GM18867 (cell line): ENCODE data around the gene NQO2.
"Not testable (repeated sequence)": the region's sequence is repeated elsewhere in the genome, so short reads cannot be mapped to it uniquely, and the experiment has no call there.

Experiments
- ATAC-seq: cut with Tn5 transposase; IDR thresholded peaks from one replicate; pipeline ENCODE4 v1.9.1; 2021; ENCODE audit warnings: mild to moderate bottlenecking, moderate library complexity; ENCODE audit not compliant: unreplicated experiment

Gene NQO2

DNA sequence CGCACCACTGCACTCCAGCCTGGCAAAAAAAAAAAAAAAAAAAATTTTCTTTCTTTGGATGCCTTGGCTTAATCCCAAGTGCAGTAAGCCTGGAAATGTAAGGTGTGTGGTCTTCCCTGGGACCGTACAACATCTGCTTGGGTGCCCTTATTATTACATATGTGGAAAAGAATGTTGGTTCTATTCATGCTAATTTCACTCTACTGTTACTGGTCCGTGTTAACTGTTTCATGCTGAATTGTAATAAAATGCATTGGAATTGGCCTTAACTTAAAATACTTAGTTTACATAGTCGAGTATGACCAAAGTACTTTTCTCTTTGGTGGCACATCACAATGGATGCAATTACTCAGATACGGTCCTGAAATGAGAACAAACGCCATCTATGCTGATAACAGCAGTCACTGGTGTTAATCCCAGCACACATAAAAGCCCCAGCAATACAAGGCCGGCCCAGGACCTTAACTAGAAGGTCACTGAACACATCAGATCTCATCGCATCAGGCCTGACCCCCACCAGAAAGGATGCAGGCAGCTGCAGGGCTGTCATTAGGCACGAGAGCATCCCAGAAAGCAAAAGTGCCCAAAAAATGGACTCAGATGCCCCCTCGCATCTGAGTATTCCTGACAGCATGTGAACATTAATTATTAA is 29.5 kb upstream of the NQO2 start:
- ATAC-seq: no peak

DNA sequence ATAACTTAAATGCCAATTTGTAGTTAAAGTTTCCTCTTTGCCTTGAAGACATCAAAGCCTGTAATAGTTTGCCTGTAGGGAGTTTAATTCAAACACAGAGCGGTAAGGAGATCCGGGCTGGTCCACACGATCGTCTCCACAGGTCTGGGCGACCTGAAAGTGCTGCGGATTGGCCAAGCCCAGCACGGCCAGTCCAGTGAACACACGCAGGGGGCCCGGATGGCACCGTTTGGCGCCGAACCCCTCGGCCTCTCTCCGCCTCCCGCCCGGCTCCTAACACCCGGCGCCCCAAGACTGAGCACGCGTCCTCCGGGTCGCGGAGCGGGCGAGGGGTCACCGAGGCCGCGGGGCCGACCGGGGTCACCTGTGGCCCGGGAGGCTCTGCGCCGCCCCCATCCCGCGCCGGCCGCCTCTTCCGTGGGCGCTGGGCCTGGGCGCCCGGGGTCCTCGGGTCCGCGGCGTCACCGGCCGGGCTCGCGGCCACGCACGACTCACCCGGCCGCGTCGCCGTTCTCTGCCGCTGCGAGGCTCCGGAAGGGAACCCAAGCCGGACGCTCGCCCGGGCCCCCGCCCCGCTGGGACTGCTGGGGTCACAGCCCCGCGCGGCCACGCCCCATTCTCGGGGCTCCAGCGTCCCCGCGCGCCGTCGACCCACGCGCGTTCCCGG is 28.8 kb upstream of the NQO2 start:
- ATAC-seq: peak; percentile 60

DNA sequence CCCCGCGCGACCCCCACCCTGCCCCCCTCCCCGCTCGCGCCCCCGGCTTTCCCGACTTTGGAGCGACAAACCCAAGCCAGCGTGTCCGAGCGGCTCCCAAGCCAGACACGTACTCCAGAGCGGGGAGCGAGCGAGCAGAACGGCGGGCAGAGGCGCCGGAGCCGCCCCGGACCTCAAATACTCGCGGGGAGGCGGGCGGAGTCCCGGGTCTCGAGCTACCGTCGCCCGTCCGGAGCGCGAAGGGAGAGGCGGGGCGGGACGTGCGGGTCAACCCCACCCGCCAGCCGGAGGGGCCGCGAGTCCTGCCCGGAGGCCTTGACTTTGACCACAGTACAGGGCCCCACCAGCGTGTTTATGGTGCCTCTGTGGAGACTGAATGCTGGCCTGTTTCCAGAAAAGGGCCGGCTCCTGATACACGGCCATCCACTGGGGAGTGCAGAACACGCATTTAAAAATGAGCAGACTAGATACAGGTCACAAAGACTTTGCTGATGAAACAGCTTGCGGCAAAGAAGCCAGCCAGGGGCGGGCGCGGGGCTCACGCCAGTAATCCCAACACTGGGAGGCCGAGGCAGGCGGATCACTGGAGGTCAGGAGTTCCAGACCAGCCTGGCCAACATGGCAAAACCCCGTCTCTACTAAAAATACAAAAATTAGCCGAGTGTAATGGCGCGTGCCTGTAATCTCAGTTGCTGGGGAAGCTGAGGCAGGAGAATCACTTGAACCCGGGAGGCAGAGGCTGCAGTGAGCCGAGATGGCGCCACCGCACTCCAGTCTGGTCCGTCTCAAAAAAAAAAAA is 28.1 kb upstream of the NQO2 start, which contains the start of gene SERPINB6:
SERPINB6 (minus strand) TSS at position 148 of the 799 bp plus-strand sequence. CDS start 12,235 bp downstream, outside the sequence.
- peak; percentile 33 for ATAC-seq

DNA sequence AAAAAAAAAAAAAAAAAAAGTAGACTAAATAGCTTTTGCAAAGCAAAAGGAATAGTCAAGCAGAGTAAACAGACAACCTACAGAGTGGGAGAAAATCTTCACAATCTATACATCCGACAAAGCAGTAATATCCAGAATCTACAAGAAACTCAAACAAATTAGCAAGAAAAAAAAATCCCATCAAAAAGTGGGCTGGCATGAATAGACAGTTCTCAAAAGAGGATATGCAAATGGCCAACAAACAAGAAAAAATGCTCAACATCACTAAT is 27.5 kb upstream of the NQO2 start:
- not testable (repeated sequence) for ATAC-seq

DNA sequence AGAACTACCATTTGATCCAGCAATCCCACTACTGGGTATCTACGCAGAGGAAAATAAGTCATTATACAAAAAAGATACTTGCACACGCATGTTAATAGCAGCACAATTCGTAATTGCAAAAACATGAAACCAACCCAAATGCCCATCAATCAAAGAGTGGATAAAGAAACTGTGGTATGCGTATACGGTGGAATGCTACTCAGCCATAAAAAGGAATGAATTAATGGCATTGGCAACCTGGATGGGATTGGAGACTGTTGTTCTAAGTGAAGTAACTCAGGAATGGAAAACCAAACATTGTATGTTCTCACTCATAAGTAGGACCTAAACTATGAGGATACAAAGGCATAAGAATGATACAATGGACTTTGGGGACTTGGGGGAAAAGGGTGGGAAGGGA is 27.0 kb upstream of the NQO2 start:
- not testable (repeated sequence) for ATAC-seq

DNA sequence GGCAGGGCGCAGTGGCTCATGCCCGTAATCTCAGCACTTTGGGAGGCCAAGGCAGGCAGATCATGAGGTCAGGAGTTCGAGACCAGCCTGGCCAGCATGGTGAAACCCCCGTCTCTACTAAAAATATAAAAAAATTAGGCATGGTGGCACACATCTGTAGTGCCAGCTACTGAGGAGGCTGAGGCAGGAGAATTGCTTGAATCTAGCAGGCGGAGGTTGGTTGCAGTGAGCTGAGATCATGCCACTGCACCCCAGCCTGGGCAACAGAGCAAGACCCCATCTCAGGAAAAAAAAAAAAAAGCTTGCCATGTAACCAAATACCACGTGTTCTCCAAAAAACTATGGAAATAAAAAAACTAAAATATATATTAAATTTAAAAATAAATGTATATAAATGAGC is 26.5 kb upstream of the NQO2 start:
- not testable (repeated sequence) for ATAC-seq

DNA sequence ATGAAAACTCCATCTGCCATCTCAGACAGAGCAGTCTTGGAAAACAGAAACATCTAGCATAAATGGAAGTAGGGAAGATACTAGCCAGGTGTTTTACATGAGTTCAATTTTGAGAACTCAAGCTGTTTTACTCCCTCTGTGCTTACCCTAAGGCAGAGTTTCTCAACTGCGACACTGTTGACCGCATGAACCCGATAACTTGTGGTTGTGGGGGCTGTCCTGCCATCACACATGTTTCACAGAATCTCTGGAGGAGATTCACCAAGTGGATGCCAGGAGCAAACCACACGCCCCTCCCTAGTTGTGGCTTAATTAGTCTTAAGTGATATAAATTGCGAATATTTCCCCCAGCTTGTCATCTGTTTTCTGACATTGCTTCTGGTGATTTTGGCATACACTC is 26.0 kb upstream of the NQO2 start:
- no peak for ATAC-seq

DNA sequence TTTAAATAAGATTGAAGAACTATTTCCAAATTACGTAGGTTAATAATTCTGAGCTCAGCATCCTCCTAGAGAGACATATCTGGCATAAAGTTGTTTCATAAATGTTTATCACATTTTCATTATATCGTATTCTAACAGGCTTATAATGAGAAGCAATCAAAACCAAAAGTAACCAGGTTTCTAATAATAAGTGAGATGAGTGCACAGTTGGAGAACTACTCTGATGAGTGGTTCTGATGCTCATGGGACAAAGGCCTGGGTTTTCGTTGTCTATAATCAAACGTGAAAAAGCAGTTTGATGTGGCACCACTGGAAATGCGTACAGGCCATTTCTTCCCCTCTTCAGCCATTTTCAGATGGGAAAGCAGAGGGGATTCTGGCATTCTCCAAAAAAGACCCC is 23.6 kb upstream of the NQO2 start:
- ATAC-seq: no peak

DNA sequence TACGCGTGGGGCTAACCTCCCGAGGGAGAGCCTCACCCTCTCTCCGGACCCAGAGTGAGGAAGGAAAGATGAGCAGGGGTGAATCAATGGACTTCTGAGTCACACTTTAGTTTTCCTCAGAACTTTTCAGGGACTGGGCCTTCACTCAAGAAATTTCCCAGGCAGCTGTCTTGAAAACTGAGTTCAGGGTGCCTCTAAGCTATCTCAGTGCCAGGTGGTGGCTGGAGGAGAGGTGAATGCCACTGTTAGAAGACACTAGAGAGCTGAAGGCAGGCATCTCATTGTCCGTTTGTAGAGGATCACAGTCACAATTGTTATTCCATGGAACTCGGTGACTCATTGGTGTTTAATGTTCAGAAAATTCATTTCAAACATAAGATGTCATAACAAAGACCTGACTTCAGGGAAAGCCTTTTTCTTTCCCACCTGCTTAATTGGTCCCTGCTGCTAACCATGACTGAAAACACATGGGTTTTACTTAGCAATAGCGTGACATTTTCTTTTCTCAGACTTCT is 23.1 kb upstream of the NQO2 start:
- no peak for ATAC-seq

DNA sequence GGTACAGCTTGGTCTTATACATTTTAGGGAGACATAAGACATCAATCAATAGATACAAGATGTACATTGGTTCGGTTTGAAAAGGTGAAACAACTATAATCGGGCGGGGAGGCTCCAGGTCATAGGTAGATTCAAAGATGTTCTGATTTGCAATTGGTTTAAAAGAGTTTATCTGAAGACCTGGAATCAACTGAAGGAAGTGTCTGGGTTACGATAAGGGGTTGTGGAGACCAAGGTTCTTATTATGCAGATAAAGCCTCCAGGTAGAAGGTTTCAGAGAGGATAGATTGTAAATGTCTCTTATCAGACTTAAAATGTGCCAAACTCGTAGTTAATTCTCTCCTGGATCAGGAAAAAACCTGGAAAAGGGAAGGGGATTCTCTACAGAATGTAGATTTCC is 22.4 kb upstream of the NQO2 start:
- ATAC-seq: no peak

DNA sequence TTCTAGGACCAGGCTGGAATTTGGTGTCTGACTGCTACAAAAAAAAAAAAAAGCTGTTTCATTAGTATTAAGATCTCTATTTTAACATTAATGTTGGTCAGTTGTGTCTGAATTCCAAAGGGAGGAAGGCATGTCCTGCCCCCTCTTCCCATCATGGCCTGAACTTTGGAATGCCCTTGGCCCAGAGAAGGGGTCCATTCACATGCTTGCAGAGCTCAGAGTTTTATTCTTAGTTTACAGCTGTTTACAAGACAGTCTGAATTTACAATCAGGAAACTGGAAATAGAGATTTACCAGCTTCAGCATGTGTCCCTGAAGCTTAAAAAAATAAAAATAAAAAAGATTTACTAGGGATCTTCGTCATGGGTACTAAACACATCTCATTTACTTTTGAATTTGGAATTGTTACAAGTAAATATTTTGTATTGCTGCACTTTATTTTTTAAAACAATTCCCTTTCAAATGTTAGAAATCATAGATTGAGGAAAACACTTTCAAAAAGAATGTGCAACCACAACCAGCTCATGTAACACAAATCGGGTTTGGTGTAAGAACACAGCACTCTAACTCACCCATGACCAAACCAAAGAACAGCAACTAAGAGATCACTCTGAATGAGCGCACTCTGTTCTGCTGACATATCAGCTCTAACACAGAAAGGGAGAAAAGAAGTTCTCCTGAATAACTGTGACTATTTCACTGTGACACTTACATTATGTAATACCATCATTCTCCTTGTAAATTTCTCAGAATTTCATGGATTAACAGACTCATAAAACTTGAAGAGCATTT is 21.7 kb upstream of the NQO2 start:
- no peak for ATAC-seq

DNA sequence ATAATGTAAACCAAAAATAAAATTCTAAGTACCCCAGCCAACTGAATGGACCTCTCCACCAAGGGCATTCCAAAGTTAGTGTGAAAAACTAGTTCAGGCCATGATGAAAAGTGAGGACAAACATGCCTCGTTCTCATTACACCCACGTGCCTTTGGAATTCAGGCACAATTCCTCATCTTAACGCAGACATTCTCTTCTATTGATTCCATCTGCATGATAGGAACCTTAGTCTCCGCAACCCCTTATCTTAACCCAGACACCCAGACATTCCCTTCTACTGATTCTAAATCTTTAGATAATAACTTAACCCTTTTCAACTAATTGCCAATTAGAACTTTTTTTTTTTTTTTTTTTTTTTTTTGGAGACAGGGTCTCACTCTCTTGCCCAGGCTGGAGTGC is 20.8 kb upstream of the NQO2 start:
- no peak for ATAC-seq

DNA sequence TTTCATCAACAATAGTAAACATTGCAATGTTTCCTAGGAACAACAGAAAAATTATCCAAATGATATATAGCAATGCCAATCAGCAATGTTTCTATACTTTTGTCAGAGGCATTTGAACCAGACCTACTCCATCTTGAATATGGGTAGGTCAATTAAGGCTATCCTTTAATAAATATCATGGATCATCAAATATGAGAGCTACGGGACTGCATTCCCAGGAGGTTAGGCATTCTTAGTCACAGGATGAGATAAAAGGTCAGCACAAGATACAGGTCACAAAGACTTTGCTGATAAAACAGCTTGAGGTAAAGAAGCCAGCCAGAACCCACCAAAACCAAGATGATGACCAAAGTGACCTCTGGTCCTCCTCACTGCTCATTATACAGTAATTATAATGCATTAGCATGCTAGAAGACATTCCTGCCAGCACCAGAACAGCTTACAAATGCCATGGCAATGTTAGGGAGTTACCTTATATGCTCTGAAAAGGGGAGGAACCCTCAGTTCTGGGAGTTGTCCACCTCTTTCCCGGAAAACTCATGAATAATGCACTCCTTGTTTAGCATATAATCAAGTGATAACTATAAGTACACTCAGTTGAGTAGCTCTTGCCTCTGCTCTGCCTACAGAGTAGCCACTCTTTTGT is 19.8 kb upstream of the NQO2 start:
- ATAC-seq: no peak

DNA sequence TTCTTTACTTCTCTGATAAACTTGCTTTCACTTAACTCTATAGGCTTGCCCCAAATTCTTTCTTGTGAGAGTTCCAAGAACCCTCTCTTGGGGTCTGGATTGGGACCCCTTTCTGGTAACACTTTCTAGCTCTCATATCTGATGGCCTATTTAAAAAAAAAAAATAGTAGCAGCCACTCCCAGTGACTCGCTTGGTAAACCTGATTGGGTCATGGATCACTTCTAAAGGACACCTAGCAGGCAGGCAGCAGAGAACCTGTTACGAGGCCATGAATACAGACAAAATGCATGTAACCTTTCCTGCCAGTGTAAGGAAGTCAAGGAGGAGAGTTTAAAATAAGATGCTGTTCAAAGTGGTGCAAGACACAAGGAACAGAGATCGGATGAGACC is 19.2 kb upstream of the NQO2 start:
- ATAC-seq: no peak

DNA sequence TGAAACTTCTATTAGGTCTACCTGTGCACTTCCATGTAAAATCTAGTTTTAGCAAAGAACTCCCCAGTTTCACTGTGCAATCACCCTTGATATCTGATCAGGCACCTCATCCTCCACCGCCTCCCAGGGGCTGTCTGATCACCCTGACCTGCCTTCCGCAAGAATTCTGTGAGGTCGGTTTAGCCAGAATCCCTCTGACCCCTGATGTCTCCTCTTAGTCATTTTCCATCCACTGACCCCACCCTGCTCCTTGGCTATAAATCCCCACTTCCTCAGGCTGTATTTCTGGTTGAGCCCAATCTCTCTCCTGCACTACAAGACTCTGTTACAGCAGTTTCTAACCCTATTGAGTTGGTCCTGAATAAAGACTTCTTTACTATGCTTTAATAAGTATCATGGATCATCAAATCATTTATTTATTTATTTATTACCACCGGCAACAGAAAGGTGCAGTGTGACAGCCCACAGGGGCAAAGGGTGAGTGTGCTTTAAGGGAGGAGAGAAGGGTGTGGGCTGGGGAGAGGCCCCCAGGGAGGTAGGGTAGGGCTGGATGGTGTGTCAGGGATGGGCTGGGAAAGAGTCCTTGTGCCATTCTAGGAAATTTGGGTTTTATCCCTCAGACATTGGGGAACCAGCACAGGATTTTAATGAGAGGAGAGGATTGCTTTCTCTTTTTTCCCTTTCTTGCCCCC is 17.1 kb upstream of the NQO2 start:
- ATAC-seq: no peak

DNA sequence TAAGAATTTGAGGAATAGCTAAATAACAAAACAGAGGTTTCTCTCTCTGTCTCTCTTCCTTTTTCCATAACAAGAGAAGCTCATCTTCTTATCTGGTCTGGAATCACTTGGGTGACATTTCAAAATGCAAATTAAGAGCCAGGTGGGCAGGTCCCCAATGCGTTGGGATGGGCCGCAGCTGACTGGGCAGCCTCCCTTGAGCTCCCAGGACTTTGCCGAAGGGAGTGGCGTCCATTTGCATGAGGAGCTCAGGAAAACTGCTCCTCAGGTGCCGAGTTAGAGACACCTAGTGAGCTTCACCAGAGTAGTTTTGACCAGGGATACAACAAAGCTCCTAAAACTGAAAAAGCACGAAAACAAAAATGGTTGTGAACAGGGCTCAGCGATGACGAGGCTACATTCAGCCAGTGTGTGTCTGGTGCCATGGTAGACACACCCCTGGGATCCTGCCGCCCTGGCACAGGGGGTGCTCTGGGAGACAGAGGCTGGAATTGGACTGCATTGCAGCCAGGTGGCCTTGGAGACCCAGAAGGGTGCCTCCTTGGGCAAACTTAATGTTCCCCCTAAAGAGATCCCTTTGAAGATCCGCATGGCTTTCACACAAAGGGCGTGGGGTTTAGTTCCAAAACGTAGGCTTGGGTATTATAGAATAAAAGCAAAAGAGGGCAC is 14.8 kb upstream of the NQO2 start:
- ATAC-seq: no peak

DNA sequence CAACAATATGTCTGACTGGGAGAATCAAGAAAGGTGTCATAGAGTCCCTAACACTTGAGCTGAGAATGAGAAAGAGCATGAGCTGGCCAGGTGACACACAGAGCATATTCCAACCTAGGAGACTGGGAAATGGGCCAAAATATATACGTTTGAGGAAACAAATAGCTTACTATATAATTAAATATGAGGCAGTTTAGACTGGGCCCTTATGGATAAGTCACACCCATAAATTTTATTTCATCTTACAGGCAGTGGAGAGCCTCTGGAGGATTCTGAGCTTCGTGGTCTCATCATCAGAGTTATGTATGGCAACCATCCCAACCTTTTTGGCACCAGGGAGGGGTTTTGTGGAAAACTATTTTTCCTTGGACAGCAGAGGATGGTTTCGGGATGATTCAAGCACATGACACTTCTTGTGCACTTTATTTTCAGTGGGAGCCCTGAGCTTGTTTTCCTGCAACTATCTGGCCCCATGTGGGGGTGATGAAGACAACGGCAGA is 12.9 kb upstream of the NQO2 start:
- no peak for ATAC-seq

DNA sequence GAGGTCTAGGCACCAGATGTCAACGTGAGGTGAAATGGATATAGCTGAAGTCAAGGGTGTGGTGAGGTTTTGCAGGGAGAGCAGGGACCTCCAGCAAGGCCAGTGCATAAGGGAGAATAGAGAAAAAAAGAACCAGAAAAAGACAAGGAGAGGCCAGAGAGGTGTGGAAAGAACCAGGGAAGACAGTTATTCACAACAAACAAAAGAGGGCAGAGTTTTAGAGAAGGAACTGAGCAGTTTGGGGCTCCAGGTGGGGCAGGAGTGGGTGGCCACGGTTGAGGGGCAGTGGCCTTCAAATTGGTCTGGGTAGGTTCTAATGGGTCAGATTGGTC is 11.6 kb upstream of the NQO2 start:
- peak; percentile 5 for ATAC-seq
